Liver (tissue), 9 donors: Measurements from ENCODE around the gene FA2H. TPM values are rescaled to one million over a fixed set of nuclear protein-coding genes. Genes with fewer than 3 reads are reported as not detected.

ENCODE experiments used
- DNase-seq: peaks from one replicate; pipeline ENCODE4 v3.0.0-alpha.2; 2017; ENCODE audit warnings: low spot score
- H3K27ac ChIP-seq, 2 donors: one replicate each; pipeline ENCODE4 v1.7.0; 2013; ENCODE audit warnings: inconsistent platforms in 2 of 2, low read length in 2 of 2, control low read depth in 1 of 2, low read depth in 1 of 2, mild to moderate bottlenecking in 1 of 2
- H3K27me3 ChIP-seq, 4 donors: one replicate each; pipeline versions ENCODE4 v1.6.1 to v1.7.0; 2013; ENCODE audit warnings: low read length in 3 of 4, inconsistent platforms in 1 of 4, mild to moderate bottlenecking in 1 of 4, moderate library complexity in 1 of 4; ENCODE audit not compliant: control insufficient read depth in 4 of 4, insufficient read depth in 4 of 4
- H3K36me3 ChIP-seq, 4 donors: one replicate each; pipeline versions ENCODE4 v1.6.1 to v1.7.0; 2013; ENCODE audit warnings: low read length in 3 of 4, mild to moderate bottlenecking in 3 of 4, low read depth in 1 of 4, moderate library complexity in 1 of 4; ENCODE audit not compliant: control insufficient read depth in 4 of 4, insufficient read depth in 3 of 4
- H3K4me1 ChIP-seq, 4 donors: one replicate each; pipeline versions ENCODE4 v1.6.1 to v1.7.0; 2013; ENCODE audit warnings: low read length in 3 of 4, mild to moderate bottlenecking in 3 of 4, moderate library complexity in 1 of 4; ENCODE audit not compliant: control insufficient read depth in 4 of 4, insufficient read depth in 4 of 4
- H3K4me3 ChIP-seq, 3 donors: one replicate each; pipeline versions ENCODE4 v1.6.1 to v1.7.0; 2013; ENCODE audit warnings: low read length in 3 of 3, control low read depth in 1 of 3, low read depth in 1 of 3, mild to moderate bottlenecking in 1 of 3
- H3K9ac ChIP-seq, 2 donors: one replicate each; pipeline ENCODE4 v1.7.0; 2013; ENCODE audit warnings: low read length in 2 of 2, mild to moderate bottlenecking in 2 of 2, moderate library complexity in 2 of 2, control low read depth in 1 of 2, low read depth in 1 of 2
- H3K9me3 ChIP-seq, 4 donors: one replicate each; pipeline versions ENCODE4 v1.6.1 to v1.7.0; 2013; ENCODE audit warnings: low read length in 3 of 4; ENCODE audit not compliant: control insufficient read depth in 4 of 4
- EGR1 ChIP-seq, 2 donors: IDR thresholded peaks; 2 replicates each; pipeline ENCODE4 v1.6.1; 2016 to 2018; ENCODE audit warnings: antibody characterized with exemption in 2 of 2, low read depth in 2 of 2
- FOXA1 ChIP-seq: IDR thresholded peaks from 2 replicates; pipeline ENCODE4 v1.6.1; 2016; ENCODE audit warnings: antibody characterized with exemption
- FOXA2 ChIP-seq: IDR thresholded peaks from 2 replicates; pipeline ENCODE4 v1.6.1; 2016; ENCODE audit warnings: antibody characterized with exemption
- GABPA ChIP-seq, 2 donors: IDR thresholded peaks in 1 of 2; conservative IDR thresholded peaks in 1 of 2; 2 replicates each; pipeline ENCODE4 v1.6.1; 2016; ENCODE audit warnings: antibody characterized with exemption in 2 of 2, mild to moderate bottlenecking in 1 of 2, moderate library complexity in 1 of 2
- HNF4A ChIP-seq, 2 donors: conservative IDR thresholded peaks; 2 replicates each; pipeline ENCODE4 v1.6.1; 2016; ENCODE audit warnings: antibody characterized with exemption in 2 of 2, mild to moderate bottlenecking in 2 of 2
- HNF4G ChIP-seq: IDR thresholded peaks from 2 replicates; pipeline ENCODE4 v1.6.1; 2016; ENCODE audit warnings: antibody characterized with exemption
- JUND ChIP-seq, 2 donors: IDR thresholded peaks; 2 replicates each; pipeline ENCODE4 v1.6.1; 2016; ENCODE audit warnings: antibody characterized with exemption in 2 of 2
- NR2F2 ChIP-seq: IDR thresholded peaks from 2 replicates; pipeline ENCODE4 v1.6.1; 2016; ENCODE audit warnings: antibody characterized with exemption
- RAD21 ChIP-seq, 2 donors: IDR thresholded peaks; 2 replicates each; pipeline ENCODE4 v1.6.1; 2016; ENCODE audit warnings: antibody characterized with exemption in 2 of 2, mild to moderate bottlenecking in 2 of 2
- RXRA ChIP-seq, 2 donors: IDR thresholded peaks; 2 replicates each; pipeline ENCODE4 v1.6.1; 2017 to 2018; ENCODE audit warnings: antibody characterized with exemption in 2 of 2, mild to moderate bottlenecking in 1 of 2
- SP1 ChIP-seq: IDR thresholded peaks from 2 replicates; pipeline ENCODE4 v1.6.1; 2018; ENCODE audit warnings: antibody characterized with exemption, mild to moderate bottlenecking
- TAF1 ChIP-seq: conservative IDR thresholded peaks from 2 replicates; pipeline ENCODE4 v1.6.1; 2016; ENCODE audit warnings: antibody characterized with exemption, mild to moderate bottlenecking
- YY1 ChIP-seq: IDR thresholded peaks from 2 replicates; pipeline ENCODE4 v1.6.1; 2016; ENCODE audit warnings: antibody characterized with exemption, mild to moderate bottlenecking
- WGBS: extraction: QIAGEN DNeasy Blood & Tissue Kit; methylation state at CpG from one replicate; pipeline ENCODE4 v1.1.7; 2013; 5-methylcytosine and 5-hydroxymethylcytosine counted together
- polyA plus RNA-seq, 2 donors: library from polyadenylated mRNA; stranded (reverse) in 1 of 2; unstranded in 1 of 2; fragments of 200-250 nt in 1 of 2; fragments of >200 nt in 1 of 2; fragmentation: Nextera tagmentation in 1 of 2; extraction: Ambion mirVana in 1 of 2; gene quantifications; one replicate each; pipeline versions ENCODE4 v1.2.1 to v1.2.3, GENCODE V29; 2013 to 2015
- total RNA-seq, 2 donors: library from RNA; depleted of rRNA; stranded (reverse); fragments of >200 nt; gene quantifications; one replicate each; pipeline ENCODE4 v1.2.3, GENCODE V29; 2014
- TF ChIP-seq, protein P1 (sequence below): IDR thresholded peaks from 2 replicates; pipeline ENCODE4 v1.6.1; 2016; ENCODE audit warnings: antibody characterized with exemption, mild to moderate bottlenecking
- TF ChIP-seq, protein P2 (sequence below): IDR thresholded peaks from 2 replicates; pipeline ENCODE4 v1.6.1; 2016; ENCODE audit warnings: antibody characterized with exemption
- TF ChIP-seq, protein P3 (sequence below): fragments of 150-350 bp; IDR thresholded peaks from 2 replicates; pipeline ENCODE4 v1.5.1; 2017; ENCODE audit warnings: improper control_type of control experiment, low read depth, low read length; ENCODE audit not compliant: missing input control
- TF ChIP-seq, protein P4 (sequence below): IDR thresholded peaks from 2 replicates; pipeline ENCODE4 v1.6.1; 2016; ENCODE audit warnings: antibody characterized with exemption
- donor health status: healthy.
- donor health status: healthy.
- donor health status: healthy.
- donor health status: healthy.
- donor health status: healthy.

Gene FA2H
- total and polyA plus RNA-seq, 4 donors = 0.02 to 0.17 (median 0.14) TPM; not detected in 1

DNA sequence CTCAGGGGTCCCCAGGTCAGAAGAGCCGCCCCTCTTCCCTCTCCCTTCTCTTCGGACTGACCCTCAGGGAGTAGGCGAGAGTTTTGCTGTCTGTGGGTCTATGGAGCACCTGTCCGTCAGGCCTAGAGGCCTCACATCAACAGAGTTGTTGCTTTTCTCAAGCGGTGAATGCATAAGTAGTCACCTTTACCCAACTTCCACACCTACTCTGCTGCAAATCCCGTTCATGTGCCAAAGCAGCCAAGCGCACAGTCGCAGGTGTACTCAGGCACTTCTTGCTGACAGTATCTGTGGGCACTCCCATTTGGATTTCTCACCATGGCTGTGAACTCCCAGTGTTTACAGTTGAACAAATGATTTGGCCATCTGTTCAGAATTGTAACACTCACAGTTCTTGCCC is 4.0 kb upstream of the FA2H start:
- peaks cover 0 to 4% (median 0%) of the 10 kb centered on the region in 4 donors for H3K27me3 ChIP-seq
- no peak for DNase-seq
- H3K9me3 ChIP-seq = no peaks in the 10 kb centered on the region
- no peak overlapping the region for H3K27ac ChIP-seq
- no peak overlapping the region for H3K9ac ChIP-seq
- H3K36me3 ChIP-seq = no peaks in the 10 kb centered on the region
- TF ChIP-seq, protein P1, sequence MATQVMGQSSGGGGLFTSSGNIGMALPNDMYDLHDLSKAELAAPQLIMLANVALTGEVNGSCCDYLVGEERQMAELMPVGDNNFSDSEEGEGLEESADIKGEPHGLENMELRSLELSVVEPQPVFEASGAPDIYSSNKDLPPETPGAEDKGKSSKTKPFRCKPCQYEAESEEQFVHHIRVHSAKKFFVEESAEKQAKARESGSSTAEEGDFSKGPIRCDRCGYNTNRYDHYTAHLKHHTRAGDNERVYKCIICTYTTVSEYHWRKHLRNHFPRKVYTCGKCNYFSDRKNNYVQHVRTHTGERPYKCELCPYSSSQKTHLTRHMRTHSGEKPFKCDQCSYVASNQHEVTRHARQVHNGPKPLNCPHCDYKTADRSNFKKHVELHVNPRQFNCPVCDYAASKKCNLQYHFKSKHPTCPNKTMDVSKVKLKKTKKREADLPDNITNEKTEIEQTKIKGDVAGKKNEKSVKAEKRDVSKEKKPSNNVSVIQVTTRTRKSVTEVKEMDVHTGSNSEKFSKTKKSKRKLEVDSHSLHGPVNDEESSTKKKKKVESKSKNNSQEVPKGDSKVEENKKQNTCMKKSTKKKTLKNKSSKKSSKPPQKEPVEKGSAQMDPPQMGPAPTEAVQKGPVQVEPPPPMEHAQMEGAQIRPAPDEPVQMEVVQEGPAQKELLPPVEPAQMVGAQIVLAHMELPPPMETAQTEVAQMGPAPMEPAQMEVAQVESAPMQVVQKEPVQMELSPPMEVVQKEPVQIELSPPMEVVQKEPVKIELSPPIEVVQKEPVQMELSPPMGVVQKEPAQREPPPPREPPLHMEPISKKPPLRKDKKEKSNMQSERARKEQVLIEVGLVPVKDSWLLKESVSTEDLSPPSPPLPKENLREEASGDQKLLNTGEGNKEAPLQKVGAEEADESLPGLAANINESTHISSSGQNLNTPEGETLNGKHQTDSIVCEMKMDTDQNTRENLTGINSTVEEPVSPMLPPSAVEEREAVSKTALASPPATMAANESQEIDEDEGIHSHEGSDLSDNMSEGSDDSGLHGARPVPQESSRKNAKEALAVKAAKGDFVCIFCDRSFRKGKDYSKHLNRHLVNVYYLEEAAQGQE = no peak
- TF ChIP-seq, protein P2, sequence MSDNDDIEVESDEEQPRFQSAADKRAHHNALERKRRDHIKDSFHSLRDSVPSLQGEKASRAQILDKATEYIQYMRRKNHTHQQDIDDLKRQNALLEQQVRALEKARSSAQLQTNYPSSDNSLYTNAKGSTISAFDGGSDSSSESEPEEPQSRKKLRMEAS = no peak
- TF ChIP-seq FOXA1 = no peak
- TF ChIP-seq YY1 = no peak
- TF ChIP-seq, protein P3, sequence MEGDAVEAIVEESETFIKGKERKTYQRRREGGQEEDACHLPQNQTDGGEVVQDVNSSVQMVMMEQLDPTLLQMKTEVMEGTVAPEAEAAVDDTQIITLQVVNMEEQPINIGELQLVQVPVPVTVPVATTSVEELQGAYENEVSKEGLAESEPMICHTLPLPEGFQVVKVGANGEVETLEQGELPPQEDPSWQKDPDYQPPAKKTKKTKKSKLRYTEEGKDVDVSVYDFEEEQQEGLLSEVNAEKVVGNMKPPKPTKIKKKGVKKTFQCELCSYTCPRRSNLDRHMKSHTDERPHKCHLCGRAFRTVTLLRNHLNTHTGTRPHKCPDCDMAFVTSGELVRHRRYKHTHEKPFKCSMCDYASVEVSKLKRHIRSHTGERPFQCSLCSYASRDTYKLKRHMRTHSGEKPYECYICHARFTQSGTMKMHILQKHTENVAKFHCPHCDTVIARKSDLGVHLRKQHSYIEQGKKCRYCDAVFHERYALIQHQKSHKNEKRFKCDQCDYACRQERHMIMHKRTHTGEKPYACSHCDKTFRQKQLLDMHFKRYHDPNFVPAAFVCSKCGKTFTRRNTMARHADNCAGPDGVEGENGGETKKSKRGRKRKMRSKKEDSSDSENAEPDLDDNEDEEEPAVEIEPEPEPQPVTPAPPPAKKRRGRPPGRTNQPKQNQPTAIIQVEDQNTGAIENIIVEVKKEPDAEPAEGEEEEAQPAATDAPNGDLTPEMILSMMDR = no peak
- TF ChIP-seq, protein P4, sequence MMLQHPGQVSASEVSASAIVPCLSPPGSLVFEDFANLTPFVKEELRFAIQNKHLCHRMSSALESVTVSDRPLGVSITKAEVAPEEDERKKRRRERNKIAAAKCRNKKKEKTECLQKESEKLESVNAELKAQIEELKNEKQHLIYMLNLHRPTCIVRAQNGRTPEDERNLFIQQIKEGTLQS = no peak
- no peak for TF ChIP-seq FOXA2
- no peak for TF ChIP-seq HNF4A (conservative IDR thresholded peaks at IDR 0.05)
- no peak for TF ChIP-seq RAD21 (IDR thresholded peaks at IDR 0.05)
- TF ChIP-seq JUND (IDR thresholded peaks at IDR 0.05) = no peak
- H3K4me3 ChIP-seq = no peak overlapping the region
- WGBS = 84% methylated on average over 8 of the region's 8 CpGs
- H3K4me1 ChIP-seq = peaks cover 9 to 13% (median 9%) of the 10 kb centered on the region in 4 donors

DNA sequence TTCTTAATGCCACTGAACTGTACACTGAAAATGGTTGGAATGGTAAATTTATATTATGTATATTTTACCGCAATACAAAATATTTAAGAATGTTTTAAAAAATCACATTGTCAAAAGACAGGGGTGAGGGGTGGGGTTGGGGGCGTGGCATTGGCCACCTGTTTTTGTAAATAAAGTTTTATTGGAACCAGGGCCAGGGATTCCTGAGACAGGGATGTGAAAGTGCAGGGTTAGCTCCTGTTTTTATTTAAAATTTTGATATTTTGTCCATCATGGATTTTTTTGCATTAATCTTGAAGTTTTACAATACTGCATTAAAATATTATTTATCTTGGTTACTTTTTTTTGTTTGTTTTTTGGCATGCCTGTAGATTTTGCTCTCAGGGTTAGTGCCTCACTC is 2.3 kb upstream of the FA2H start:
- WGBS = 90% methylated on average over 2 of the region's 2 CpGs
- Histone ChIP-seq H3K27me3 (peaks cover 0 to 4% (median 0%) of the 10 kb centered on the region in 4 donors), H3K9me3 (no peaks in the 10 kb centered on the region), H3K27ac (no peak overlapping the region), H3K4me1 (peaks cover 9 to 14% (median 9%) of the 10 kb centered on the region in 4 donors), H3K36me3 (no peaks in the 10 kb centered on the region), H3K9ac (no peak overlapping the region), H3K4me3 (no peak overlapping the region)
- no peak for DNase-seq
- no peak for TF ChIP-seq HNF4A (conservative IDR thresholded peaks at IDR 0.05)
- TF ChIP-seq JUND (IDR thresholded peaks at IDR 0.05) = no peak
- TF ChIP-seq HNF4G = no peak
- TF ChIP-seq, protein P4 = no peak
- no peak for TF ChIP-seq RXRA (IDR thresholded peaks at IDR 0.05)
- TF ChIP-seq, protein P2 = no peak
- TF ChIP-seq SP1 = no peak
- TF ChIP-seq RAD21 (IDR thresholded peaks at IDR 0.05) = no peak
- TF ChIP-seq, protein P3 = no peak
- TF ChIP-seq NR2F2 = no peak
- TF ChIP-seq, protein P1 = no peak
- TF ChIP-seq EGR1 (IDR thresholded peaks at IDR 0.05; ENCODE audit: low read depth in 2 of 2) = no peak
- no peak for TF ChIP-seq FOXA1
- TF ChIP-seq TAF1 = no peak
- no peak for TF ChIP-seq GABPA (IDR thresholded peaks at IDR 0.05 in 1 of 2, conservative IDR thresholded peaks at IDR 0.05 in 1 of 2)
